GM21526 (cell line): ENCODE results near the gene CSTF2T.

Experiments used
- ATAC-seq: cut with Tn5 transposase; IDR thresholded peaks from one replicate; pipeline ENCODE4 v1.9.1; 2021; ENCODE audit warnings: moderate library complexity; ENCODE audit not compliant: unreplicated experiment, low FRiP score

Gene CSTF2T, protein sequence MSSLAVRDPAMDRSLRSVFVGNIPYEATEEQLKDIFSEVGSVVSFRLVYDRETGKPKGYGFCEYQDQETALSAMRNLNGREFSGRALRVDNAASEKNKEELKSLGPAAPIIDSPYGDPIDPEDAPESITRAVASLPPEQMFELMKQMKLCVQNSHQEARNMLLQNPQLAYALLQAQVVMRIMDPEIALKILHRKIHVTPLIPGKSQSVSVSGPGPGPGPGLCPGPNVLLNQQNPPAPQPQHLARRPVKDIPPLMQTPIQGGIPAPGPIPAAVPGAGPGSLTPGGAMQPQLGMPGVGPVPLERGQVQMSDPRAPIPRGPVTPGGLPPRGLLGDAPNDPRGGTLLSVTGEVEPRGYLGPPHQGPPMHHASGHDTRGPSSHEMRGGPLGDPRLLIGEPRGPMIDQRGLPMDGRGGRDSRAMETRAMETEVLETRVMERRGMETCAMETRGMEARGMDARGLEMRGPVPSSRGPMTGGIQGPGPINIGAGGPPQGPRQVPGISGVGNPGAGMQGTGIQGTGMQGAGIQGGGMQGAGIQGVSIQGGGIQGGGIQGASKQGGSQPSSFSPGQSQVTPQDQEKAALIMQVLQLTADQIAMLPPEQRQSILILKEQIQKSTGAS

DNA sequence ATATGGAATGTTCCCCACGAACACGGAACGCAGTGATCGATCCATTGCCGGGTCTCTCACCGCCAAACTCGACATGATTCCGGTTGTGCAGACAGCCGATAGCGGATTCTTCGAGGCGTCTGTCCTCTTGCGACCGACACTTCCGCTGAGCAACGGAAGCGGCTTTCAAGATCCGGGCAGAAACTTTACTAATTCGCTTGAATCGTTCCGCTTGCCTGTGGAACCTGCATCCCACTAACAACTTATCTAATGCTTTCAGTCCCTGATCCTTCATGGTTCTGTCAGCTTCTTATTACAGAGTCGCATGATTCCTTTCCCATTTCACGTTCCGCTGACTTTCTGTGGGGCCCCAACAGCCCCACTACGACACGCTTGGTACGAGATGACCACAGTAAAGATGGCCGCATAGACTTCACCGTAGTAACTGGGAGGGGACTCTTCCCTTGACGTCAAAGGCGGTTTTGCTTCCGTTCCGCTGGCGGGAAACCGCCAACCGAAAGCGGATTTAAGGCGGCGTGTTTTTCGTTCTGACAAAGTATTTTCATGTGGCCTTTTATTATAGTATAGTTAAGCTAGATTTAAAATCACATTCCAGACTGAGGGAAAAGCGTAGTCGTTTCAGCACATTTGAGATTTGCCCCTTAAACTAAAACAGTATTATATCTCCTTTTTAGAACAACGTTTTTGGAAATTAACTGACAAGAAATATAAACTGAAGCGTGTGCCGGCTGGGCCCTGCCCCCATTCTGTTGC, at the start of gene CSTF2T:
CSTF2T (minus strand) TSS at position 121 of the 753 bp plus-strand sequence; CDS start at position 75, 46 bp downstream.
- ATAC-seq = peak; percentile 97

DNA sequence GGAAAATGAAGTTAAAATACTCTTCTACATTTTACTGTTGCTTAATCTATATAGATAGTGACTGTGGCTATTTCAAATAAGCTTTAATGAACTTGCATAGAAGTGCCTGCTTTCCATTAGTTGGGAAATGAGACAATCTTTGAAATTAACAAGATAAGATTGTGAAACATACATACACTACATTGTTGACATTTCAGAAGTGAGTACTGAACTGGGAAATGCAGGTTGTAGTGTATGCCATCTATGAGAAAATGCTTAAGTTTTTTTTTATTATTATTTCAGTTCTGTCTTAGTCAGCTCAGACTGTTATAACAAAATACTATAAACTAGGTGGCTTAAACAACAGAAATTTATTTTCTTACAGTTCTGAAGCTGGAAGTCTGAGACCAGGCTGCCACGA, 49.6 kb upstream of the CSTF2T start:
- ATAC-seq = no peak

DNA sequence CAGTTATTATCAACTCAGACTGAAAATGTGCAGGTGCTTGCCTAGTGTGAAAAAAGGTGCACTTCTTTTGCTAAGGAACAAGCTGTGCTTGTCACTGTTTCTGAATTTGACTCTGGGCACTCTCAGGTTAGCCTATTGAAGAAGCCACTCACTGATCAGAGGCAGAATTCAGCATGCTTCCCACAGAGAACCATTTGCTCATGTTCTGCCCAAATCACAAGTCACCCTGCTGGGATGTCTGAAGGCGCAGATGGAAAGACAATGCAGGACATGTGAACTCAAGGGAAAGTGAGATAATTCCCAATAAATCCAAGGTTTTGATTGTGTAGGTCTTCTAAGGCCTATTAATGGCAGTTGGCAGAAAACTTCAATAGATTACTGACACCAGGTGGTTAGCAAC, 47.8 kb upstream of the CSTF2T start:
- ATAC-seq = no peak

DNA sequence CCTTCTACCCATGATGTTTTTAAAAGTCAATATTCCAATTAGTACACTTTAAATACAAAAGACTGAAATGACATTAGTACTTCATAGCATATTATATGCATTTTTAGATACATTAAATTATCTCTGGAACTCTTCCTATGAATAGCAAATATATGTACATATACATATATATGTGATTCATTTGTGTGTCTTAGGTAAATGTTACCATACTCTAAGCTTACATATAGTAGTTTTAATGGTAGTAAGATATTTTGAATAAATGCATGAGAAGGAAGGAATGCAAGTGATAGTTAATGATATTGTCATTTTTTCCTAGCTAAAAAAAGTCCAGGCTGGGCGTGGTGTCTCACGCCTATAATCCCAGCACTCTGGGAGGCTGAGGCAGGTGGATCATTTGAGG, 46.0 kb upstream of the CSTF2T start:
- no peak for ATAC-seq

DNA sequence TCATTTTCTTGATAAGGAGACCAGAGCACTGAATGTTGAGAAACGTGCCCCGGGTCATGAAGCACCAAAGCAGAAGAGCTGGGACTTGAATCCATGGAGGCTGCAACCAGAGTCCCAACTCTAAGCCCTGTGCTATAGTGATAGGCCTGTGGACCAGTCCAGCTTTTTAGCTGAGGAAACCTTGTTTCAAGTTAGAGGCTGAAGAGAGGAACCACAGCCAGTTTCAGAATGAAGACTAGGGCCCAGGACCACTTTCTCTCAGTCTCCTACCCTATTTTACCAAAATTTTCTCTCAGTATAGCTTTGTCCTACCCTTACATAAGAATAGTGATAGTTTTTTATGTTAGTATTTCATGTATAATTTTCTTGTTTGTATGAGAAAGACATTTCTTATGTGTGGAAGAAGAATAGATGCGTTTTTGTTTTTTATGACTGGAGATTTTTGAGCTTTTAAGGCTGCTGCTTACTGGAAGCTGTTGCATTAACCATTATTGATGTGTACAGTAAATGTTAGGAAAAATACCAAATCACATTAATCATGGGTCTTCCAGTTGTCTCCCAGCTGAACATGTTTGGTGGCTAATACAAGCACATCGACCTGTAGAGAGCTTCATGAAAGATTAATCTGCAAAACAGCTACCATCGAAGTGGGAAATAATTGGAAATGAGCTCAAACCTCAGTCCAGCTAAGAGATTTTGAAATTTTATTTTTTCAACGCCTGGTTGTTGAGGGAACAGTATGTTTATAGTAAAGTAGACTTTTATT, 45.0 kb upstream of the CSTF2T start:
- no peak for ATAC-seq

DNA sequence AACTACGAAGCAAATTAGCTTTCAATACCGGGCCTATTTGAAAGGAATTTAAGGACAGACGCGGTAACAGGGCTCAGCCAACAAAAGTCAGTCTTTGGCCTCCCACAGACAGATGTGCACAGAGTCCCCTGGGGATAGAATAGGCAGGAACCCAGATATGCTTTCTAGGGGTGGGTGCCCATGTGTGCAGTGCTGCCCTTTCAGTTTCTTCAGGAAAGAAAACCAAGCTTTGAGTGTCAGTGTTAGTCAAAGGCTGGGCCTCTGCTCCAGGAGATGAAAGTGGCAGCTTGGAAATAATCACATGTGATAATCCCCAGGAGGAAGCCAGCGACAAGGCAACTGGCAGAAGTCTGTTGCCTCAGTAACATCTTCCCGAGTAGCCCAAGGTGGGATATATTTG, 43.8 kb upstream of the CSTF2T start:
- peak; percentile 87 for ATAC-seq

DNA sequence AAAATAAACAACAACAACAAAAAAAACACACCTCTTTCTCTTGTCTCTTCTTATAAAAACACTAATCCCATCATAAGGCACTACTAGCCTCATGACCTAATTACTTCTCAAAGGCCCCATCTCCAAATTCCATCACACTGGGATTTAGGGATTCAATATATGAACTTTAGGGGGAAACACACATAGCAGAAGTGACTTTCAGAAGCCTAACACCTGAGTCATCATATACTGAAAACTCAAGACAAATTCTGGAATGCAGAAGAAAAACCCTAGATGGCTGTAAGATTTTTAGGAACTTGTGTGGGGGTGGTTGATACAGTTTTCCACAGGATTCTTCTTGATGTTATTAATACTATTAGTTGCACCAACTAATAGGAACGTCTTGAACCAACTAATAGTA, 33.7 kb upstream of the CSTF2T start:
- no peak for ATAC-seq

DNA sequence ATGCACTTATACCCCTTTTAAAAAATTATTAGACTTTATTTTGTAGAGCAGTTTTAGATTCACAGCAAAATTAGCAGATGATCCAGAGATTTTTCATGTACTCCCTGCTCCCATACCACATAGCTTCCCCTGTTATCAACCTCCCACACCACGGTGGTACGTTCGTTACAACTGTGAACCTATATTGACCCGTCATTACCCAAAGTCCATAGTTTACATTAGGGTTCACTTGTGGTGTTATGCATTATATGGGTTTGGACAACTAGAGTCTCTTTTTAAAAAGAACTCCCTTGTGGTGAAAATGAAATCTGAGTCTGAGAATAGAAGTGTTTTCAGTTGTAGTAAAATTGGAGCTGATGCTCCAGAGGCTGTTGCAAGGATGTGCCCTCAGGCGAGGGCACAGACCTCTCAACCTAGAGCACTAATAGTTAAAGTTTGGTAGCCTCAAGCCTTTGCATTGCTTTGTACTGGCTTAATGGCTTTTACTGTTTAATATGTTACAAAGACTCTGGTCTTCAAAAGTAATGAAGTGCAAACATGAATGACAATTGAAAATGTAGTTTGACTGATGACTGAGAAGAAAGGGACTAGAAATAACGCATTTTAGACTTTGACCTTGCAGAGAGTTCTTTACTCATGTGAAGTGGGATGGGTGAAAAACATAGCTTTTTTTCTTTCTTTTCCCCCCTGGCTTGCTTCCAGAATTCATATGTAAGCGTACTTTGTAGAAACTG, 30.6 kb upstream of the CSTF2T start:
- no peak for ATAC-seq

DNA sequence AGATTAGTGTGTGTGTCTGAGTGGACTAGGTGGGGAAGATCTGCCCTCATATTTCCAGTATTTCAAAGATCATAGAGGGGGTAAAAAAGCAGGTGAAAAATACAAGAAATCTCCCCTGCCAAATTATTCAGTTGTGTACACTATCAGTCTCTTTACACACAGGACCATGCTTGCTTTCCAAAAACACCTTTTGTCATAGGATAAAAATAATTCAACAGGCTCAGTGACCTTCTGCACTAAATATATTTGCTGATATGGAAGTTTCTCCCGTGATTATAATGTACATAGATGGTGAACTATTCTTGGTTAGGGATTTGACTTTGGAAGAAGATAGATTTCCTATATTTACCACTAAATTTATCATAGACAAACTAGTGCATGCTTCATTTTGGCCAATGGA, 24.6 kb upstream of the CSTF2T start:
- ATAC-seq = no peak

DNA sequence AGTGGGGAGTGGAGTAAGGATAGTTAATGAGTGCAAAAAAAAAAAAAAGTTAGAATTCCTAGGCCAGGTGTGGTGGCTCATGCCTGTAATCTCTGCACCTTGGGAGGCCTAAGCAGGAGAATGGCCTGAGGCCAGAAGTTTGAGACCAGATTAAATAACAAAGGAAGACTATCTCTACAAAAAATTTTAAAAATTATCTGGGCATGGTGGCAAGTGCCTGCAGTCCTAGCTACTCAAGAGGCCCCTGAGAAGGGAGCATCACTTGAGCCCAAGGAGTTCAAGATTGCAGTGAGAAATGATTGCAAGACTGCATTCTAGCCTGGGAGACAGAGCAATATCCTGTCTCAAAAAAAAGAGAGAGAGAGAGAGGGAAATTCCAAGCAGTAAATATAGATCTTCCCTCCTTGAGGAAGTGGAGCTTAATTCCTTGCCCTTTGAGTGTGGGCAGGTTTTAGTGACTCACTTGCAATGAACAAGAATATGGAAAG, 19.5 kb upstream of the CSTF2T start:
- ATAC-seq = no peak

DNA sequence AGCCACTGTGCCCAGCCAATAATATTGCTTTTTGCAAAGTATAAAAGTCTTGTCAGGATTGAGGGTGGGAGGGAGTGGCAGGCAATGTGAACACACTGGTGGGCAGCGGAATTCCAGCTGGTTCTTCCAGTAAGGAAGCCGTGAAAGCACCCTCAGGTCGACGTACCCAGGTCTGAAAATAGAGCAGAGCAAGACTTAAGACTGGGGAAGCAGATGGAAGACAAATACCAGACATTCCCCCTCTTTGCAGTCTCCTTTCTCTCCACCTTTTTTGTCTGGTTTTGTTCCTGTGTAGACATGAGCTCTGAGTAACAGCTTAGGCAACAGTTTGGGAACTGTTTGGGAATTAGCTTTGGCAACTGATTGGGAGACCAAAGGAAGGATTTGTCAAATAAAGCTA, 17.6 kb upstream of the CSTF2T start:
- ATAC-seq = no peak

DNA sequence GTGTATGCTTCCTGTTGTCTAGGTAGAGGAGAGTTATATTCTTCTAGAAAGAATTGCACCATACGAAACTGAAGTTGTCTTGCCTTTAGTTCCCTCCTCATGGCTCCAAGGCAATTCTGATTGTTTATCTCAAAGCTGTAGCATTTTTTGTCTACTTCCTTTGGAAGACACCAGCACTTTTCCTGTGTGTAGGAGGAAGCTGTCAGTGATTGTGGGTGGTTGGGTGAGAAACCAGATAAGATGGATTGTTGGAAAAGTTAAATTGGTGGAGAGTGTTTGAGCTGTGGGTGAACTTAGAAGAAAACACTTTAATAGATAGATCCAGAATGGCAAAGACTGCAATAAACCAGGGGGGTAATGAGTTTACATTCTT, 12.1 kb upstream of the CSTF2T start:
- no peak for ATAC-seq

DNA sequence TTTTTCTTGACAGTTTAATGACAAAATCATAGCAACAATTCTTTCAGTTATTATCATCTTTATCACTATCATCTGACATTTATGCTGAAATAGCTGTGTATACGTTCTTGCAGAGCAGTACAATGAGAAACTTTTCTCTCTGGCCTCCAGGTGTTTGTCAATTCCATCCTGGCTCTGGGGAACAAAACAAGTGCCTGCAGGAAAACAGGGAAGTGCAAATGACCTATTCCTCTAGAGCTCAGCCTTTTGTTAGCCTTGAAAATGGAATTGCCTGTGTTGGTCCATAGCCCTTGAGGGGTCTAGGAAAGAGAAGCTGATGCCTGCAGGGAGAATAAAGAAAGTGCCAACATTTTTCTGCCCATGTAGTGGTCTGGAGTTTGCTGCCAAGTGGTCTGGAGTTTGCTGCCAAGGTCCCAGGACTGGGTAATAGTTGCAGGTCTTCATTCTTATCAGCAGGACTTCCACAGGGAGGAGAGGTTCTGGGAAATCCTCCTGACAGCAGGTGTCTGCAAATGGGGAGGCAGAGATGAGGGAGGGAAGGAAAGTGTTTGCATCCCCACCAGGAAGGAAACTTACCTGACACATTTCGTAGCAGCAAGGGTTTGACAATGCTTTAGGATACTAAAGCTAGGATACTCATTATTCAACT, 10.1 kb upstream of the CSTF2T start:
- ATAC-seq = no peak

DNA sequence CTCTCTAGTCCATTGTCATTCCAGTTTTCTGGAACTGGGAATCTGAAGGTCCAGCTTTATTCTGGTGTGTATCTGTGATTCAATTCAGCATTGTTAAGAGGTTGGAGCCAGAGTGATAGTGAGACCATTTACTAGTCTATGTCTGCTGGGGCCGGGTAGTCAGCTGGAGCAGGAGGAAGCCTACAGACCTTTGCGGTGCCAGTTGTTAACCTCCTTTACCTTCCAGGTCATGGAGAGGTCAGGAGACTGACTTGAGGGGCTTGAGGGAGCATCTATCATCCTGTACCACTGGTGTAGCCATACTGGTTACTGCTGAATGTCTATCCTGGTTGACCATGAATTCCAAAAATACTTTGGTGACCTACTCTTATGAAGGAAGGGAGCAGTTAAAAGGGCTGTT, 9.2 kb upstream of the CSTF2T start:
- ATAC-seq = no peak

DNA sequence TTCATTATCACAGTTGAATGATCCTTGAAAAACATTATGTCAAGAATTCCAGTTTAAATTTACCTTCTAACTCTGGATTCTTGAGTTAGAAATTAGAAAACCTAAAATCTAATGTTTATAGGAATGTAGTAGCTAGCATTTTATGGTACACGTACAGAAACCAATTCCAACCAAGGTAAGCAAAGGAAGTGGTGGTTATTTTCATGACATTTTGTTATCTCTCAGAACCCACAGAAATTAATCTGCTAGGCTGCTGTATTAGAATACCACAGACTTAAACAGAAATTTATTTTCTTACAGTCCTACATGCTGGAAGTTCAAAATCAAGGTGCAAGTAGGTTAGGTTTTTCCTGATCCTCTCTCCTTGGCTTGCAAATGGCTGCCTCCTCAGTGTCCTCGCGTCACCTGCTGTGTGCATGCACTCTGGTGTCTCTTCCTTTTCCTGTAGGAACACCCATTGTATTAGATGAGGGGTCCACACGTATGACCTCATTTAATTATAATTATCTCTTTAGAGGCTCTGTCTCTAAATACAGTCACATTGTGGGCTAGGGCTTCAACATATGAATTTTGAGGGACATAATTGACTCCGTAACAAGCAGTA, 8.5 kb upstream of the CSTF2T start:
- no peak for ATAC-seq

DNA sequence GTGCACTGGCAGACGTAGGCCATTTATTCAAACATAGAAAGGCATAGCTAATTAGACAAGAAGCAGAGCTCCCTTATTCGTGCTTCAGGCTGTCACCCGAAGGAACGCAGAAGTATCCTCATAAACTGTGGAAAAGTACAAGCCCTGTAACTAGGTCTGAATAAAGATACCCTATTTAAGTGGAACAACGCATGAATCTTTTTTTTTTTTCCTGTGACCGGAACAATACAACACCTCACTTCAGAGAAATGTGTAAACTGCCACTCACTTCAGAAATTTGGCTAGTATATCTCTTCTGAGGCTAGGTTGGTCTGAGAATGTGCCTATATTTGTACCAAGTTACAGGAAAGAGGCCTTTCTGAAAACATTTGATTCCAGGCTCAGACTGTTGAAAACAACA, 8.0 kb upstream of the CSTF2T start:
- ATAC-seq = no peak

DNA sequence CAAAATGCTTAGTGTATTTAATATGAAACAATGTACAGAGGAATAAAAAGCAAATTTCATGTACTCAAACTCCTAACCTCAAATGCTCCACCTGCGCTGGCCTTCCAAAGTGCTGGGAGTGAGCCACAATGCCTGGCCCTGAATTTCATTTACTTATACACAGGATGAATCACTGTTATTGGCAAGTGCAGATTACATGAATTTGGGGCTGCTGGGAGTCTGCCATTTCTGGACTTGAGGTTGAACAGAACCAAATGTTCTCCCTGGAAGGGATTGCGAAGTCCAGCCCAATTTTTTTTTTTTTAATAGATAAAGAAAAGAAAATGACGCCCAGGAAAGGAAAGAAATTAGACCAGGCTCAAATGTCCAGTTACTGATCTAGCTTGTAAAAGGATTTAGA, 6.8 kb upstream of the CSTF2T start:
- no peak for ATAC-seq

DNA sequence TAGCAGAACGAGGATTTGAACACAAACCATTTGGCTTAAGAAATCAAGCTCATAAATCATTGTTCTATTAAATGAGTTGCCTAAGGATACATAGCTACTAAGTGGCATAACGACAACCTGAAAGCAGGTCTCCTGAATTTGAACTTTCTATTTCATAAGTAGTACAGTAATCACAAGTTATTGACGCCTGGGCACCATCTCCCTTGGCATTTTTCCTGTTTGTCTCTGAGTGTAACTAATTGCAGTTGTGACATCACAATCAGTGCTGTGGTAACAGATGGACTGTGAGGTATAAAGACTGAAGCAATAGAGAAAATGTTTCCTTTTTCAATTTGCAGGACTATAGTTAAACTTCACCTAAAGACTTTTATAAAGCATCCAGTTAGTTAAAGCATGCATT, 6.4 kb upstream of the CSTF2T start:
- no peak for ATAC-seq

DNA sequence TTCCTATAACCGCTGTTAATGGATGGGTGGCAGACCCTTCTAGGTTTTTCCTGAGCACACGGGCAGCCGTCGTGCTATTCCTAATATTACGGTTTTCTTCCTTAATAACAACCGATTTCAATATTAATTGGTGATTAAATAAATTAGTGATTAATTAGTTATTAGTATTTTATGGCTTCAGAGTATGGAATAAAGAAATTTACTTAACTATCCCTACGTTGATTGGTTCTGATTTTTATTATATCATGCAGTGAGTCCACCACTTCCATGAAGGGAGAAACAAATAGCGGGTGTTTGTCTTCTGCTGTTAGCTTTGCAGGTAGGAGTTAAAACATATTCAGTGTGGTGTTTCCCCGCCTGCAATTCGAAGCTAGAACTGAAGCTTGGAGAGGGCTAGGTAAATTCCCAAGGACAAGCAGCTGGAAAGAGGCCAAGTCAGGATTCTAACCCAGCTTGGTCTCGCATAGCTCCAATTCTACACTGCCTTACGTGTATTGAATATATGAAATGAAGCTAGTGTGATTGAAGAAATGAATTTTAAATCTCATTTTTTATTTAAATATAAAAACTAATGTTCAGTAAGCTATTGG, 928 bp upstream of the CSTF2T start:
- no peak for ATAC-seq
